ENCODE measurements around the gene NEDD4L.

Gene NEDD4L

DNA sequence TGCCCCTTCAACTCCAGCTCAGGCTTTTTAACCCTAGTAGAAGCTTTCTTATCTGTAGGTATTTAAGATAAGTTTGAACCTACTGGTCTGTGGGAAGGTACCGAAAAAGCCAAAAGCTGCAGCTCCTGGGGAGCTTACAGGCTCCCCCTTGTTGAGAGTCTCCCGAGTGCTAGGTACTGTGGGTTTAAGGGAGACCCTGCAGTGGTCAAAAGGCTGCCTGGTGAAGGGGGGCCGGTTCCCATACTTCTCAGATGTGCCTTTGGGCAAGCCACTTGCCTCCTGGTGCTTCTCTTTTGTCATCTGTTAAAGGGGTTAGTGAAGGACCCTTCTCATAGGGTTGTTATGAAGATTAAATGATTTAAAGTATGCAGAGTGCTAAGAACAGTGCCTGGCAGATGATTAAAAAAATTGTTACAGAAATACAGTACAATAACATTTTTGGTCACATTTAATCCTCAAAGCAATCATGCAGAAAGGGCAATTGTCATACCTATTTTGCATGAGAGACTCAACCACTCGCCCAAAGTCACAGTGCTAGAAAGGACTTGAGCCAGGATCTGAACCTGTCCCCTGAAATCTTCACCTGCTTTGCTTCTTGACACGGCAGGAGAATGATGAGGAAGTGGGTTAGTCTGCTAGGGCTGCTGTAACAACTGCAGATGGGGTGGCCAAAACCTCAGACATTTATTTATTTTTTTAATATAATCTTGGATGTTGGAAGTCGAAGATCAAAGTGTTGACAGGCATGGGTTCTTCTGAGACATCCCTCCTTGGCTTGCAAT is 62.5 kb downstream of the NEDD4L start:
- no peak overlapping the region for H3K14ac ChIP-seq (ENCODE audit: low read length)

DNA sequence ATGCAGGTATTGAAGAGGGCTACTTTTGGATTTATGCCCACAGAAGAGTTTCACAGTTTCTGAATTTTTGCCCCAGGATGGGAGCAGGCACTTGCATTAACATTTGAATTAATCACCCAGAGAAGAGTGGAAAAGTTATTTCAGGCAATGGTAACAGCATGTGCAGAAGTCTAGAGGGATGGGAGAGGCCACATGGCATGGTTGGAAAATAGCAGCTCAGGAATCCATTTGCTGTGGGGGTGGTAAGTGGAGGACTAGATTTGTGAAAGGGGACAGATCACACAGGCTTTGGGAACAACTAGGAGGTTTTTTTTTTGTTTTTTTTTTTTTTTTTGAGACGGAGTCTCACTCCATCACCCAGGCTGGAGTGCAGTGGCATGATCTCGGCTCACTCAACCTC is 65.2 kb downstream of the NEDD4L start:
- no peak overlapping the region for H2BK12ac ChIP-seq (ENCODE audit: low read length)
- H2AFZ ChIP-seq (ENCODE audit: low read length) = no peak overlapping the region
- H4K91ac ChIP-seq (ENCODE audit: low read depth, low read length, poor library complexity) = no peak overlapping the region
- no peak overlapping the region for H3K4ac ChIP-seq (ENCODE audit: low read length)
- no peak for DNase-seq (ENCODE audit: low spot score)
- H3K18ac ChIP-seq (ENCODE audit: low read length) = no peak overlapping the region
- H3K23ac ChIP-seq (ENCODE audit: low read depth, low read length, poor library complexity) = no peak overlapping the region
- H3K36me3 ChIP-seq (replicated peaks in 1 of 2; ENCODE audit: control insufficient read depth in 2 of 2, insufficient read depth in 2 of 2, low read length in 2 of 2) = no peaks in the 10 kb centered on the region
- H3K14ac ChIP-seq (ENCODE audit: low read length) = no peak overlapping the region
- no peak overlapping the region for H3K27ac ChIP-seq (replicated peaks; ENCODE audit: low read length)
- no peak overlapping the region for H3K4me3 ChIP-seq (ENCODE audit: low read length in 2 of 2)
- no CpG with 5 or more reads among the region's 2 CpGs for WGBS, 2 donors (ENCODE audit: extremely low coverage in 2 of 2, insufficient read length in 2 of 2, insufficient replicate concordance in 1 of 2)
- H3K4me1 ChIP-seq (ENCODE audit: control insufficient read depth in 2 of 2, insufficient read depth in 1 of 2, low read depth in 1 of 2, low read length in 2 of 2) = peaks cover 0 to 10% of the 10 kb centered on the region in 2 donors
- H3K27me3 ChIP-seq (ENCODE audit: control insufficient read depth in 3 of 3, insufficient read depth in 3 of 3, low read depth in 1 of 3, low read length in 3 of 3) = no peaks in the 10 kb centered on the region
- H2AK5ac ChIP-seq (ENCODE audit: low read depth, low read length) = no peak overlapping the region
- no peak overlapping the region for H4K8ac ChIP-seq (ENCODE audit: low read depth, low read length)
- H2BK5ac ChIP-seq (ENCODE audit: low read length) = no peak overlapping the region
- H2BK15ac ChIP-seq (ENCODE audit: low read length) = no peak overlapping the region
- no peaks in the 10 kb centered on the region for H3K9me3 ChIP-seq (replicated peaks in 1 of 2; ENCODE audit: control insufficient read depth in 2 of 2, insufficient read depth in 1 of 2, low read depth in 1 of 2, low read length in 2 of 2)
- no peak overlapping the region for H3K4me2 ChIP-seq (ENCODE audit: insufficient read depth, low read length, poor library complexity, severe bottlenecking)
- H3K79me1 ChIP-seq (ENCODE audit: low read depth, low read length) = no peaks in the 10 kb centered on the region
- H3K9ac ChIP-seq (ENCODE audit: low read depth, low read length, poor library complexity) = no peak overlapping the region
- no peak overlapping the region for H2BK120ac ChIP-seq (ENCODE audit: low read depth, low read length)

More for the DNA sequence above, 62.5 kb downstream of the NEDD4L start:
- H3K9ac ChIP-seq (ENCODE audit: low read depth, low read length, poor library complexity) = no peak overlapping the region
- no peak overlapping the region for H2AFZ ChIP-seq (ENCODE audit: low read length)
- H2BK120ac ChIP-seq (ENCODE audit: low read depth, low read length) = no peak overlapping the region
- no peak overlapping the region for H2BK12ac ChIP-seq (ENCODE audit: low read length)
- no CpG with 5 or more reads among the region's 6 CpGs for WGBS, 2 donors (ENCODE audit: extremely low coverage in 2 of 2, insufficient read length in 2 of 2, insufficient replicate concordance in 1 of 2)
- H4K91ac ChIP-seq (ENCODE audit: low read depth, low read length, poor library complexity) = no peak overlapping the region
- no peak overlapping the region for H3K23ac ChIP-seq (ENCODE audit: low read depth, low read length, poor library complexity)
- no peak overlapping the region for H2BK5ac ChIP-seq (ENCODE audit: low read length)
- H3K9me3 ChIP-seq (replicated peaks in 1 of 2; ENCODE audit: control insufficient read depth in 2 of 2, insufficient read depth in 1 of 2, low read depth in 1 of 2, low read length in 2 of 2) = no peaks in the 10 kb centered on the region
- no peak overlapping the region for H3K18ac ChIP-seq (ENCODE audit: low read length)
- no peak overlapping the region for H3K27ac ChIP-seq (replicated peaks; ENCODE audit: low read length)
- no peak overlapping the region for H3K4ac ChIP-seq (ENCODE audit: low read length)
- H3K79me1 ChIP-seq (ENCODE audit: low read depth, low read length) = no peaks in the 10 kb centered on the region
- no peaks in the 10 kb centered on the region for H3K36me3 ChIP-seq (replicated peaks in 1 of 2; ENCODE audit: control insufficient read depth in 2 of 2, insufficient read depth in 2 of 2, low read length in 2 of 2)
- no peak overlapping the region for H3K4me3 ChIP-seq (ENCODE audit: low read length in 2 of 2)
- no peak for DNase-seq (ENCODE audit: low spot score)
- H3K4me2 ChIP-seq (ENCODE audit: insufficient read depth, low read length, poor library complexity, severe bottlenecking) = no peak overlapping the region
- no peak overlapping the region for H2BK15ac ChIP-seq (ENCODE audit: low read length)
- no peaks in the 10 kb centered on the region for H3K27me3 ChIP-seq (ENCODE audit: control insufficient read depth in 3 of 3, insufficient read depth in 3 of 3, low read depth in 1 of 3, low read length in 3 of 3)
- no peak overlapping the region for H4K8ac ChIP-seq (ENCODE audit: low read depth, low read length)
- no peak overlapping the region for H2AK5ac ChIP-seq (ENCODE audit: low read depth, low read length)
- peaks cover 8 to 10% of the 10 kb centered on the region in 2 donors for H3K4me1 ChIP-seq (ENCODE audit: control insufficient read depth in 2 of 2, insufficient read depth in 1 of 2, low read depth in 1 of 2, low read length in 2 of 2)

DNA sequence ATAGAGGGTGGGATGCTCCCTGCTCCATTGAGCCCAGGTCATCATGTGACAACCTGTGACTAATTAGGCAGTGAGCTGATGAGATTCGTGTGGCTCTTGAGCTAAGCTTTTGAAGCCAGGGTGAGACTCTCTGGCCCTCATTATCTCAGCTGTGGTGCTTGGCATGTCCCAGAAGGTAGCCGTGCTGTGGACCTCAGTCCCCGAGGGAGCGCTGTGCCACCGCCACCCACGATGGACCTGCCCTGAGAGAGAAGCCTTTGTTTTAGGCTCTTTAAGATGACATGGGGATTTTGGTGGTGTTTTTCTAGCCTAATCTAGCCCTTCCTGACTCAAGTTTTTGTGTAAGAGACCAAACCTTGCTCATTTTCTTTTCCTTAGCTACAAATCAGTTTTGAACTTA is 66.4 kb downstream of the NEDD4L start:
- no peak overlapping the region for H2BK15ac ChIP-seq (ENCODE audit: low read length)
- H2AK5ac ChIP-seq (ENCODE audit: low read depth, low read length) = no peak overlapping the region
- no peaks in the 10 kb centered on the region for H3K79me1 ChIP-seq (ENCODE audit: low read depth, low read length)
- H2AFZ ChIP-seq (ENCODE audit: low read length) = no peak overlapping the region
- no peak overlapping the region for H3K4ac ChIP-seq (ENCODE audit: low read length)
- no peak for DNase-seq (ENCODE audit: low spot score)
- H3K9me3 ChIP-seq (replicated peaks in 1 of 2; ENCODE audit: control insufficient read depth in 2 of 2, insufficient read depth in 1 of 2, low read depth in 1 of 2, low read length in 2 of 2) = no peaks in the 10 kb centered on the region
- H2BK120ac ChIP-seq (ENCODE audit: low read depth, low read length) = no peak overlapping the region
- peaks cover 0 to 15% of the 10 kb centered on the region in 2 donors for H3K4me1 ChIP-seq (ENCODE audit: control insufficient read depth in 2 of 2, insufficient read depth in 1 of 2, low read depth in 1 of 2, low read length in 2 of 2)
- no peak overlapping the region for H2BK12ac ChIP-seq (ENCODE audit: low read length)
- H4K8ac ChIP-seq (ENCODE audit: low read depth, low read length) = no peak overlapping the region
- no peak overlapping the region for H3K4me3 ChIP-seq (ENCODE audit: low read length in 2 of 2)
- H3K9ac ChIP-seq (ENCODE audit: low read depth, low read length, poor library complexity) = no peak overlapping the region
- no peaks in the 10 kb centered on the region for H3K27me3 ChIP-seq (ENCODE audit: control insufficient read depth in 3 of 3, insufficient read depth in 3 of 3, low read depth in 1 of 3, low read length in 3 of 3)
- peak overlapping the region; percentile 12 for H3K18ac ChIP-seq (ENCODE audit: low read length)
- H3K4me2 ChIP-seq (ENCODE audit: insufficient read depth, low read length, poor library complexity, severe bottlenecking) = no peak overlapping the region
- no CpG with 5 or more reads among the region's 6 CpGs for WGBS, 2 donors (ENCODE audit: extremely low coverage in 2 of 2, insufficient read length in 2 of 2, insufficient replicate concordance in 1 of 2)
- H3K23ac ChIP-seq (ENCODE audit: low read depth, low read length, poor library complexity) = no peak overlapping the region
- no peaks in the 10 kb centered on the region for H3K36me3 ChIP-seq (replicated peaks in 1 of 2; ENCODE audit: control insufficient read depth in 2 of 2, insufficient read depth in 2 of 2, low read length in 2 of 2)
- no peak overlapping the region for H3K27ac ChIP-seq (replicated peaks; ENCODE audit: low read length)
- no peak overlapping the region for H4K91ac ChIP-seq (ENCODE audit: low read depth, low read length, poor library complexity)
- no peak overlapping the region for H3K14ac ChIP-seq (ENCODE audit: low read length)
- H2BK5ac ChIP-seq (ENCODE audit: low read length) = no peak overlapping the region

DNA sequence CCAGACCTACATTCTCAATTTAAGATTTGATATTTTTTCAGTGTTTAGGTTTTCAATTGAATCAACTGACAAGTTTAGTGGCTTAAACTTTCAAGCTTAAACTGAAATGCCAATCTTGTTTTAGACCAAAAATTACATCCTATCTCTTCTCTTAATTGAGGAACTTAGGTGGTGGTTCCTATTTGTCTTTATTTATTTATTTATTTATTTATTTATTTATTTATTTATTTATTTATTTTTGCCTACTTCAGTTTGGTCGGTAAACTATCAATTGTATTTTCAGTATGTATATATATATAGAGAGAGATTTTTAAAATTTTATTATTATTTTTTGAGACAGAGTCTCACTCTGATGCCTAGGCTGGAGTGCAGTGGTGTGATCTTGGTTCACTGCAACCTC is 68.1 kb downstream of the NEDD4L start:
- WGBS, 2 donors (ENCODE audit: extremely low coverage in 2 of 2, insufficient read length in 2 of 2, insufficient replicate concordance in 1 of 2) = no CpG with 5 or more reads among the region's 1 CpG
- Histone ChIP-seq H3K14ac (ENCODE audit: low read length) (no peak overlapping the region), H2BK120ac (ENCODE audit: low read depth, low read length) (no peak overlapping the region), H2BK12ac (ENCODE audit: low read length) (no peak overlapping the region), H3K9me3 (replicated peaks in 1 of 2; ENCODE audit: control insufficient read depth in 2 of 2, insufficient read depth in 1 of 2, low read depth in 1 of 2, low read length in 2 of 2) (no peaks in the 10 kb centered on the region), H3K4me2 (ENCODE audit: insufficient read depth, low read length, poor library complexity, severe bottlenecking) (no peak overlapping the region), H2BK5ac (ENCODE audit: low read length) (no peak overlapping the region), H3K23ac (ENCODE audit: low read depth, low read length, poor library complexity) (no peak overlapping the region), H2BK15ac (ENCODE audit: low read length) (no peak overlapping the region), H4K8ac (ENCODE audit: low read depth, low read length) (no peak overlapping the region), H3K4ac (ENCODE audit: low read length) (no peak overlapping the region), H3K79me1 (ENCODE audit: low read depth, low read length) (no peaks in the 10 kb centered on the region), H3K9ac (ENCODE audit: low read depth, low read length, poor library complexity) (no peak overlapping the region), H2AFZ (ENCODE audit: low read length) (no peak overlapping the region), H3K4me3 (ENCODE audit: low read length in 2 of 2) (no peak overlapping the region), H4K91ac (ENCODE audit: low read depth, low read length, poor library complexity) (no peak overlapping the region), H3K4me1 (ENCODE audit: control insufficient read depth in 2 of 2, insufficient read depth in 1 of 2, low read depth in 1 of 2, low read length in 2 of 2) (peaks cover 0 to 14% of the 10 kb centered on the region in 2 donors), H3K36me3 (replicated peaks in 1 of 2; ENCODE audit: control insufficient read depth in 2 of 2, insufficient read depth in 2 of 2, low read length in 2 of 2) (no peaks in the 10 kb centered on the region), H3K18ac (ENCODE audit: low read length) (no peak overlapping the region), H3K27ac (replicated peaks; ENCODE audit: low read length) (no peak overlapping the region), H2AK5ac (ENCODE audit: low read depth, low read length) (no peak overlapping the region), H3K27me3 (ENCODE audit: control insufficient read depth in 3 of 3, insufficient read depth in 3 of 3, low read depth in 1 of 3, low read length in 3 of 3) (no peaks in the 10 kb centered on the region)
- no peak for DNase-seq (ENCODE audit: low spot score)

All from neuronal stem cell (in vitro differentiated cells).